Parathyroid adenoma (tissue), 2 donors: ENCODE data around the gene C9.

Source experiments
- H2AFZ ChIP-seq: fragments of 300-600 bp; sonication (generic); one replicate; pipeline ENCODE4 v1.7.0; 2017; ENCODE audit warnings: antibody characterized with exemption, mild to moderate bottlenecking
- H3K27ac ChIP-seq: fragments of 300-600 bp; sonication (generic); one replicate; pipeline ENCODE4 v1.7.0; 2017
- H3K27me3 ChIP-seq: fragments of 300-600 bp; sonication (generic); one replicate; pipeline ENCODE4 v1.7.0; 2017; ENCODE audit warnings: low read length; ENCODE audit not compliant: control insufficient read depth, insufficient read depth
- H3K36me3 ChIP-seq: fragments of 300-600 bp; sonication (generic); one replicate; pipeline ENCODE4 v1.7.0; 2017; ENCODE audit warnings: low read length; ENCODE audit not compliant: control insufficient read depth, insufficient read depth
- H3K4me1 ChIP-seq: fragments of 300-600 bp; sonication (generic); one replicate; pipeline ENCODE4 v1.7.0; 2017; ENCODE audit warnings: control low read depth
- H3K4me2 ChIP-seq: fragments of 300-600 bp; sonication (generic); one replicate; pipeline ENCODE4 v1.7.0; 2017; ENCODE audit warnings: low read length
- H3K4me3 ChIP-seq: fragments of 300-600 bp; sonication (generic); one replicate; pipeline ENCODE4 v1.7.0; 2017; ENCODE audit warnings: low read depth, low read length
- H3K79me2 ChIP-seq: fragments of 300-600 bp; sonication (generic); one replicate; pipeline ENCODE4 v1.7.0; 2017; ENCODE audit warnings: control low read depth
- H3K9ac ChIP-seq: fragments of 300-600 bp; sonication (generic); one replicate; pipeline ENCODE4 v1.7.0; 2017; ENCODE audit warnings: mild to moderate bottlenecking
- H3K9me3 ChIP-seq: fragments of 300-600 bp; sonication (generic); one replicate; pipeline ENCODE4 v1.7.0; 2017; ENCODE audit warnings: low read length; ENCODE audit not compliant: control insufficient read depth
- TF ChIP-seq, protein P1 (sequence below): fragments of 300-600 bp; sonication (generic); IDR thresholded peaks from one replicate; pipeline ENCODE4 v1.7.0; 2017; ENCODE audit warnings: antibody characterized with exemption, mild to moderate bottlenecking
- donor health status: primary hyperparathyroidism.

Gene C9

DNA sequence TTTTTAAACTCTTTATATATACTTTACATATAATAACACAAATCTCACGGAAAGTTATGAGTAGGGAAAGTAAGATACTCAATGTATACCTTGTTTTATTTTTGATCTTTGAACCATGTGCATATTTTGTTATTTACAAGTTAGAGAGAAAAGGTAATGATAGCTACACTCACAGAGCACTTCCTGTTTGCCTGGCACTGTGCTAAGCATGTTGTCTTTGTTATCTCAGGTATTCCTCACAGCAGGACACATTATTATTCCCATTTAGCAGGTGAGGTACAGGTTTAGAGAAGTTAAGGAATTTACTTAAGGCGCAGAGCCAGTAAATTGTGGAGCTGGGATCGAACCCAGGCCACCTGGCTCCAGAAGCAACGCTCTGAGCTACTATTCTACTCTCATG, 3.0 kb downstream of the C9 start:
- no peak overlapping the region for H3K4me2 ChIP-seq
- H3K36me3 ChIP-seq = no peaks in the 10 kb centered on the region
- no peaks in the 10 kb centered on the region for H3K27me3 ChIP-seq
- no peaks in the 10 kb centered on the region for H3K9me3 ChIP-seq
- H3K4me3 ChIP-seq = no peak overlapping the region
- H3K4me1 ChIP-seq = no peaks in the 10 kb centered on the region
- H3K27ac ChIP-seq = no peak overlapping the region
- TF ChIP-seq, protein P1, sequence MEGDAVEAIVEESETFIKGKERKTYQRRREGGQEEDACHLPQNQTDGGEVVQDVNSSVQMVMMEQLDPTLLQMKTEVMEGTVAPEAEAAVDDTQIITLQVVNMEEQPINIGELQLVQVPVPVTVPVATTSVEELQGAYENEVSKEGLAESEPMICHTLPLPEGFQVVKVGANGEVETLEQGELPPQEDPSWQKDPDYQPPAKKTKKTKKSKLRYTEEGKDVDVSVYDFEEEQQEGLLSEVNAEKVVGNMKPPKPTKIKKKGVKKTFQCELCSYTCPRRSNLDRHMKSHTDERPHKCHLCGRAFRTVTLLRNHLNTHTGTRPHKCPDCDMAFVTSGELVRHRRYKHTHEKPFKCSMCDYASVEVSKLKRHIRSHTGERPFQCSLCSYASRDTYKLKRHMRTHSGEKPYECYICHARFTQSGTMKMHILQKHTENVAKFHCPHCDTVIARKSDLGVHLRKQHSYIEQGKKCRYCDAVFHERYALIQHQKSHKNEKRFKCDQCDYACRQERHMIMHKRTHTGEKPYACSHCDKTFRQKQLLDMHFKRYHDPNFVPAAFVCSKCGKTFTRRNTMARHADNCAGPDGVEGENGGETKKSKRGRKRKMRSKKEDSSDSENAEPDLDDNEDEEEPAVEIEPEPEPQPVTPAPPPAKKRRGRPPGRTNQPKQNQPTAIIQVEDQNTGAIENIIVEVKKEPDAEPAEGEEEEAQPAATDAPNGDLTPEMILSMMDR = no peak
- H3K9ac ChIP-seq = no peak overlapping the region
- H2AFZ ChIP-seq = no peak overlapping the region
- H3K79me2 ChIP-seq = no peaks in the 10 kb centered on the region

DNA sequence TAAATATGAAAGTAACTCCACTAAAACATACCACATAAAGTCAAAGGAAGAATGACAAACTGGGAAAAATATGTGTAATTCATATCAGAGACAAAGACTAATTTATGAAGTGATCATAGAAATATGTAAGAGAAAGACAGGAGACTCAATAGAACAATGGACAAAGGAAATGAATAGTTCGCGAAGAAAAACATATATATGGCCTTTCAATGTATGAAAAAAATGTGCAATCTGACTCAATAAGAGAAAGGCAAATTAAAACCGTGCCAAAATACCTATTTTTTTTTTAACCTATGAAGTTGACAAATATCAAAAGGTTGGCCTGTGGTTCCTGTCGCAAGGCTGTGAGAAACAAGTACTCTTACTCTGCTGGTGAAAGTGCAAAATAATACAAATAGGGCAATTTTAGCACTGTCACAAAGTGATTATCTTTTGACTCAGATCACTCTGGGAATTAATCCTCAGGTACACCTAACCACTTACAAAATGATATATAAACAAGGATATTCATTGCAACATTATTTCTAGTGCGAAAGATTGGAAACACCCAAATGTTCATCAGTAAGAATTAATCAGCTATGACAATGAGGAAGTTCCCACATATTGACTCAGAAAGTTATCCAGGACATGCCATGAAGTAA, 3.7 kb downstream of the C9 start:
- Histone ChIP-seq H3K27ac (no peak overlapping the region), H3K36me3 (no peaks in the 10 kb centered on the region), H3K27me3 (no peaks in the 10 kb centered on the region), H3K4me3 (no peak overlapping the region), H3K9ac (no peak overlapping the region), H3K4me2 (no peak overlapping the region), H2AFZ (no peak overlapping the region), H3K79me2 (no peaks in the 10 kb centered on the region), H3K4me1 (no peaks in the 10 kb centered on the region), H3K9me3 (no peaks in the 10 kb centered on the region)
- TF ChIP-seq, protein P1 = no peak

DNA sequence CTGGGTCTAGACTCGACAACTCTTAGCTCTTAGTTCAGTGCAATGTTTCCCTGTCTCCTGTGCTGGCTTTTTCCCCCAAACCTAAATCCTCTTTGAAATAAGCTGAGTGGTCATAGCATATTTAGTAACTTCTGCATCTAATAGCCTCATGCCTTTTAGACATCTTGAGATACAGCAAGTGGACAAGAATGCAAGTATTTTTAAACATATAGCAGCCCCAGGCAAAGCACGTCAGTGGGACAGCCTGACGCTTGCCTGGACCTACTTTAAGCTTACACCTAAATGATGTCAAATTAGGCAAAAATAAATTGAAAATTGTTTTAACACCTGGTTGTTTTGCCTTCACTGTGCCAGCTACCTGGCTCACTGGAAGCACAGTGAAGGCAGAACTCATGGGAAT, 8.0 kb downstream of the C9 start:
- Histone ChIP-seq H3K4me1 (no peaks in the 10 kb centered on the region), H3K9ac (no peak overlapping the region), H3K79me2 (no peaks in the 10 kb centered on the region), H2AFZ (no peak overlapping the region), H3K27me3 (no peaks in the 10 kb centered on the region), H3K4me2 (no peak overlapping the region), H3K36me3 (no peaks in the 10 kb centered on the region), H3K4me3 (no peak overlapping the region), H3K27ac (no peak overlapping the region), H3K9me3 (no peaks in the 10 kb centered on the region)
- TF ChIP-seq, protein P1 = no peak

DNA sequence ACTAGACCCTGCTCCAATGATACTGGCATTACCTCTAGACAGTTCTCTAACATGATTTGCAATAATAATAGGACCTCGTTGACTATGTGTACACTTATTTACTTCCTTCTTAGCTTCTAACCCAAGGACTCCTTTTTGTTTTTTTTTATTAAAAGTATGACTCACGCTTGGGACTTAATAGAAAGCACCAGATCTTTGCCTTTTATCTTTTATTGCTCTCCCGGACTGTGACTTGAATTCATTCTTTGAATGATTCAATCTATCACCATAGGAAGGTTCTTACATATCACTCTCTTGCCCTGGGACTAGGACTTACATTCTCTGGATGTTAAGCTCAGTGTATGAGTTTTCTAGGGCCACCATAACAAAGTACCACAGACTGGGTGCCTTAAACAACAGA, 9.0 kb downstream of the C9 start:
- Histone ChIP-seq H3K4me1 (no peaks in the 10 kb centered on the region), H3K79me2 (no peaks in the 10 kb centered on the region), H3K36me3 (no peaks in the 10 kb centered on the region), H3K4me2 (no peak overlapping the region), H2AFZ (no peak overlapping the region), H3K27me3 (no peaks in the 10 kb centered on the region), H3K9me3 (no peaks in the 10 kb centered on the region), H3K27ac (no peak overlapping the region), H3K4me3 (no peak overlapping the region), H3K9ac (no peak overlapping the region)
- TF ChIP-seq, protein P1 = no peak

DNA sequence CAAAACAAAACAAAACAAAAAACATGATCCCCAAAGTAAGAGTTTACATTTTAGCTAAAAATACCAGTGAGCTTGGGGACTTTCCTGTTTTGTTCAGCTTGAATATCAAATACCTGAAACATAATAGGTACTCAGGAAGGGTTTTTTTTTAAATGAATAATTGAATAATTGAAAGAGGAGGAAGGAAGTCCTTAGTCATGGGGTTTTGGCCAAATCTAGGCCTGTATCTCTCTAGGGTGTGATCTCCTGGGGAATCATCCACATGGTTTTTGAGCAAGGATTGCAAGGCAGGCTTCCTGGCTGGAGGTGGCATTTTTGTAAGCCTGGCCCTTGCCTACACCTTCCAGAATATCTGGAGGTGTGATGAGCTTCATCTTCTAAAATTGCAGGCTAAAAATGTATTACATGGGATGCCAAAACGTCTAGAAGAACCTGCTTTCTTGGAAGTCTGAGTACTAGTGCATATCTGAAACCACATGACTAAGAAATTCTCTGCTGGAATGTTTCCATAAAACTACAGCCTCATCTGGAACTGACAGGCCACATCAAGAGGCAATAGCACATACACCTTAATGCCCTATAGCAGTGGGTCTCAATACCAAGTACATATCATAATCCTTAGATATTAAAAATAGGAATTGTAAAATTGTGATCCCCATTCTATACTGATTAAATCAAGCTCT, 10.4 kb downstream of the C9 start:
- TF ChIP-seq, protein P1 = no peak
- Histone ChIP-seq H3K4me3 (no peak overlapping the region), H3K9me3 (no peaks in the 10 kb centered on the region), H3K36me3 (no peaks in the 10 kb centered on the region), H3K79me2 (no peaks in the 10 kb centered on the region), H3K27ac (no peak overlapping the region), H3K4me2 (no peak overlapping the region), H3K27me3 (no peaks in the 10 kb centered on the region), H3K4me1 (no peaks in the 10 kb centered on the region), H2AFZ (no peak overlapping the region), H3K9ac (no peak overlapping the region)
